Measurements from ENCODE around the gene SLC66A2.

Gene SLC66A2

GRCh38 chr18:79917169-79917852 is 34.1 kb downstream of the SLC66A2 start:
- Histone ChIP-seq H3K4me3 (ENCODE audit: low read length) (no peak overlapping the region), H3K36me3 (ENCODE audit: control insufficient read depth, insufficient read depth, low read length) (peaks cover 13% of the 10 kb centered on the region), H3K27ac (ENCODE audit: low read depth, low read length) (no peak overlapping the region), H3K4me1 (ENCODE audit: control insufficient read depth, insufficient read depth, low read length) (no peaks in the 10 kb centered on the region), H3K9ac (ENCODE audit: low read length) (no peak overlapping the region), H3K27me3 (ENCODE audit: control insufficient read depth, insufficient read depth, low read length) (no peaks in the 10 kb centered on the region)

GRCh38 chr18:79916546-79917168 is 34.8 kb downstream of the SLC66A2 start:
- Histone ChIP-seq H3K4me3 (ENCODE audit: low read length) (no peak overlapping the region), H3K27me3 (ENCODE audit: control insufficient read depth, insufficient read depth, low read length) (no peaks in the 10 kb centered on the region), H3K36me3 (ENCODE audit: control insufficient read depth, insufficient read depth, low read length) (peaks cover 11% of the 10 kb centered on the region), H3K27ac (ENCODE audit: low read depth, low read length) (no peak overlapping the region), H3K4me1 (ENCODE audit: control insufficient read depth, insufficient read depth, low read length) (no peaks in the 10 kb centered on the region), H3K9ac (ENCODE audit: low read length) (no peak overlapping the region)

GRCh38 chr18:79916128-79916494 is 35.3 kb downstream of the SLC66A2 start:
- H3K27ac ChIP-seq (ENCODE audit: low read depth, low read length) = no peak overlapping the region
- H3K4me1 ChIP-seq (ENCODE audit: control insufficient read depth, insufficient read depth, low read length) = no peaks in the 10 kb centered on the region
- H3K9ac ChIP-seq (ENCODE audit: low read length) = no peak overlapping the region
- no peaks in the 10 kb centered on the region for H3K27me3 ChIP-seq (ENCODE audit: control insufficient read depth, insufficient read depth, low read length)
- H3K4me3 ChIP-seq (ENCODE audit: low read length) = no peak overlapping the region
- peaks cover 11% of the 10 kb centered on the region for H3K36me3 ChIP-seq (ENCODE audit: control insufficient read depth, insufficient read depth, low read length)

GRCh38 chr18:79915161-79916127 is 36.0 kb downstream of the SLC66A2 start:
- no peaks in the 10 kb centered on the region for H3K27me3 ChIP-seq (ENCODE audit: control insufficient read depth, insufficient read depth, low read length)
- H3K36me3 ChIP-seq (ENCODE audit: control insufficient read depth, insufficient read depth, low read length) = peaks cover 11% of the 10 kb centered on the region
- no peaks in the 10 kb centered on the region for H3K4me1 ChIP-seq (ENCODE audit: control insufficient read depth, insufficient read depth, low read length)
- no peak overlapping the region for H3K27ac ChIP-seq (ENCODE audit: low read depth, low read length)
- H3K9ac ChIP-seq (ENCODE audit: low read length) = no peak overlapping the region
- H3K4me3 ChIP-seq (ENCODE audit: low read length) = no peak overlapping the region

- Histone ChIP-seq H3K9ac (ENCODE audit: low read length) (no peak overlapping the region), H3K4me3 (ENCODE audit: low read length) (no peak overlapping the region), H3K36me3 (ENCODE audit: control insufficient read depth, insufficient read depth, low read length) (peaks cover 11% of the 10 kb centered on the region), H3K27ac (ENCODE audit: low read depth, low read length) (no peak overlapping the region), H3K4me1 (ENCODE audit: control insufficient read depth, insufficient read depth, low read length) (no peaks in the 10 kb centered on the region), H3K27me3 (ENCODE audit: control insufficient read depth, insufficient read depth, low read length) (no peaks in the 10 kb centered on the region)
Observed at GRCh38 chr18:79914614-79915160, 36.8 kb downstream of the SLC66A2 start.

GRCh38 chr18:79912994-79913831 is 38.2 kb downstream of the SLC66A2 start:
- Histone ChIP-seq H3K9ac (ENCODE audit: low read length) (no peak overlapping the region), H3K4me1 (ENCODE audit: control insufficient read depth, insufficient read depth, low read length) (no peaks in the 10 kb centered on the region), H3K27me3 (ENCODE audit: control insufficient read depth, insufficient read depth, low read length) (no peaks in the 10 kb centered on the region), H3K27ac (ENCODE audit: low read depth, low read length) (no peak overlapping the region), H3K4me3 (ENCODE audit: low read length) (no peak overlapping the region), H3K36me3 (ENCODE audit: control insufficient read depth, insufficient read depth, low read length) (peaks cover 4% of the 10 kb centered on the region)

GRCh38 chr18:79912409-79912991 is 39.0 kb downstream of the SLC66A2 start:
- Histone ChIP-seq H3K4me1 (ENCODE audit: control insufficient read depth, insufficient read depth, low read length) (no peaks in the 10 kb centered on the region), H3K36me3 (ENCODE audit: control insufficient read depth, insufficient read depth, low read length) (peaks cover 5% of the 10 kb centered on the region), H3K9ac (ENCODE audit: low read length) (no peak overlapping the region), H3K27ac (ENCODE audit: low read depth, low read length) (no peak overlapping the region), H3K4me3 (ENCODE audit: low read length) (no peak overlapping the region), H3K27me3 (ENCODE audit: control insufficient read depth, insufficient read depth, low read length) (no peaks in the 10 kb centered on the region)

GRCh38 chr18:79911344-79912270 is 39.8 kb downstream of the SLC66A2 start:
- Histone ChIP-seq H3K27me3 (ENCODE audit: control insufficient read depth, insufficient read depth, low read length) (no peaks in the 10 kb centered on the region), H3K4me1 (ENCODE audit: control insufficient read depth, insufficient read depth, low read length) (no peaks in the 10 kb centered on the region), H3K27ac (ENCODE audit: low read depth, low read length) (no peak overlapping the region), H3K9ac (ENCODE audit: low read length) (no peak overlapping the region), H3K4me3 (ENCODE audit: low read length) (no peak overlapping the region), H3K36me3 (ENCODE audit: control insufficient read depth, insufficient read depth, low read length) (peaks cover 6% of the 10 kb centered on the region)

GRCh38 chr18:79910563-79911343 is 40.7 kb downstream of the SLC66A2 start:
- Histone ChIP-seq H3K27ac (ENCODE audit: low read depth, low read length) (no peak overlapping the region), H3K4me1 (ENCODE audit: control insufficient read depth, insufficient read depth, low read length) (no peaks in the 10 kb centered on the region), H3K4me3 (ENCODE audit: low read length) (no peak overlapping the region), H3K36me3 (ENCODE audit: control insufficient read depth, insufficient read depth, low read length) (peaks cover 4% of the 10 kb centered on the region), H3K9ac (ENCODE audit: low read length) (no peak overlapping the region), H3K27me3 (ENCODE audit: control insufficient read depth, insufficient read depth, low read length) (no peaks in the 10 kb centered on the region)

GRCh38 chr18:79906706-79907105 is 44.7 kb downstream of the SLC66A2 start:
- no peak overlapping the region for H3K27ac ChIP-seq (ENCODE audit: low read depth, low read length)
- H3K4me1 ChIP-seq (ENCODE audit: control insufficient read depth, insufficient read depth, low read length) = no peaks in the 10 kb centered on the region
- H3K27me3 ChIP-seq (ENCODE audit: control insufficient read depth, insufficient read depth, low read length) = no peaks in the 10 kb centered on the region
- H3K36me3 ChIP-seq (ENCODE audit: control insufficient read depth, insufficient read depth, low read length) = peaks cover 2% of the 10 kb centered on the region
- H3K4me3 ChIP-seq (ENCODE audit: low read length) = no peak overlapping the region
- no peak overlapping the region for H3K9ac ChIP-seq (ENCODE audit: low read length)

Measured in rectal smooth muscle tissue (tissue), 1 donor.